Measurements from ENCODE around the gene PTPN4.

PTPN4 gene, protein sequence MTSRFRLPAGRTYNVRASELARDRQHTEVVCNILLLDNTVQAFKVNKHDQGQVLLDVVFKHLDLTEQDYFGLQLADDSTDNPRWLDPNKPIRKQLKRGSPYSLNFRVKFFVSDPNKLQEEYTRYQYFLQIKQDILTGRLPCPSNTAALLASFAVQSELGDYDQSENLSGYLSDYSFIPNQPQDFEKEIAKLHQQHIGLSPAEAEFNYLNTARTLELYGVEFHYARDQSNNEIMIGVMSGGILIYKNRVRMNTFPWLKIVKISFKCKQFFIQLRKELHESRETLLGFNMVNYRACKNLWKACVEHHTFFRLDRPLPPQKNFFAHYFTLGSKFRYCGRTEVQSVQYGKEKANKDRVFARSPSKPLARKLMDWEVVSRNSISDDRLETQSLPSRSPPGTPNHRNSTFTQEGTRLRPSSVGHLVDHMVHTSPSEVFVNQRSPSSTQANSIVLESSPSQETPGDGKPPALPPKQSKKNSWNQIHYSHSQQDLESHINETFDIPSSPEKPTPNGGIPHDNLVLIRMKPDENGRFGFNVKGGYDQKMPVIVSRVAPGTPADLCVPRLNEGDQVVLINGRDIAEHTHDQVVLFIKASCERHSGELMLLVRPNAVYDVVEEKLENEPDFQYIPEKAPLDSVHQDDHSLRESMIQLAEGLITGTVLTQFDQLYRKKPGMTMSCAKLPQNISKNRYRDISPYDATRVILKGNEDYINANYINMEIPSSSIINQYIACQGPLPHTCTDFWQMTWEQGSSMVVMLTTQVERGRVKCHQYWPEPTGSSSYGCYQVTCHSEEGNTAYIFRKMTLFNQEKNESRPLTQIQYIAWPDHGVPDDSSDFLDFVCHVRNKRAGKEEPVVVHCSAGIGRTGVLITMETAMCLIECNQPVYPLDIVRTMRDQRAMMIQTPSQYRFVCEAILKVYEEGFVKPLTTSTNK

DNA sequence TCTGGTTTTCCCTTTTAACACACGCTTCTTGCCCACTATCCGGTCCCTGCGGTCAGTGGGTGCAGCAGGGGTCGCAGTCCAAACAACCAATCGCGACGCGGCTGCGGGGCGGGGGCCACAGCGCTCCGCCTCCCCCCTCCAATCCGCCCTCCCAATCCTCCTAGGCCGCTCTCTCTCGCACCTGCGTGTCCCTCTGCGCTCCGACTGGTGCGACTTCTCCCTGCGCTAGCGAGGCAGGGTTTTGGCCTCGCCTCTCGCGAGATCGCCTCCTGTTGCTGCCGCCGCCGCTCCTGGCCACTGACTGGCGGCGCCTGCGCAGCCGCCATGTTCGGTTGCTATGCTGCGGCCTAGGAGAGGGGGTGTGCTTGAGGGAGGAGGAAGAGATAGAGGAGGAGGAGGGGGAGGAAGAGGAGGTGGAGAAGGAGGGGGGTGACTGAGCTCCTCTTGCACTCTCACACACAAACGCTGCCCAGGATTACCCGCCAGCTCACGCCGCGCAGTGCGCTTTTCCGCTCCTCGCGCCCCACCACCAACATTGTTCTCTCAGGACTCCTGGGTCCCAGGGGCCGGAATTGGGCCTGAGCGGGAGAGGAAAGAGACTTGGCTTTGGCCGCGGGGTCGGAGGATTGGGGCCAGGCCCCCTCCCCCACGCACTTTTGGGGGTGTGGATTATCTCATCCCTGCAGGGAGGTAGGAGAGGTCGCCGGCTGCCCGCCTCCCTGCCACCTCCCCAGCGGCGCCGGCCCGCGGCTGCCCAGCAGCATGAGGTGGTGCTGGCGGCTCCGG, at the start of gene PTPN4:
Gene PTPN4, plus strand, starts transcription at position 472 of the 786 bp plus-strand sequence. CDS start 49,932 bp downstream, outside the sequence.
- peak; percentile 86 to 89 for DNase-seq

DNA sequence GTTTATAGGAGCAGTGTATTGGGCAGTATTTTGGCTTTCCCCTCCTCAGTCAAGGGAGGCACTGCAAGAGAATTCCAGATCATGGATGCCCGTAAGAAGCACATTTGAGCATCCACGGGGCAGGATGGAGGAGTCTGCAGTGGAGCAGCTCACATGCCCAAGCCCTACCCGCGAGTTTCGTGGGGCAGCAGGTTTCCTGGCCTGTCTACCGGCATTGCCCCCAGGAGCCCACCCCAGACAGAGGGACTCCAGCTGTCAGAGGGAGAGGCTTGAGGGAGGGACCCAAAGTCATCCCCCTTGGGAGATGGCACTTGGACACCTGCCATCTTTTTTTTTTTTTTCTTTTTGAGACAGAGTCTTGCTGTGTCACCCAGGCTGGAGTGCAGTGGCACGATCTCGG, 49.4 kb upstream of the PTPN4 start:
- no peak for DNase-seq

DNA sequence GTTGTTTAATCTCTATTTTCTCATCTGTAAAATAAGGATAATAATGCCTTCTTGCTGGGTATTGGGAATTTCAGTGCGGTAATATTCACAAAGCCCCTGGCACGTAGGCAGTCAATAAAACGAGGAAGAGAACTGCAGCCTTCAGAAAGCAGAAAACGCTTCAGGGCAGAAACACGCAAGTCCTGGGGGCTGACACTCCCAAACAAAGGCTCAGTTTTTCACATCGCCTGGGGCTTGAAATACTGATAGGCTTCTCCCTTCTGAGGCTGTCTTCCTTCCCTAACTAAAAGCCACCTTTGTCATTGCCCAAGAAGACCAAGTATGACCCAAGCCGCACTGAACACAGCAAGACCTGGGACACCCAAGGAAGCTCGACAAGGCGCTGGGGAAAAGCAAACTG, 48.4 kb upstream of the PTPN4 start:
- no peak for DNase-seq

DNA sequence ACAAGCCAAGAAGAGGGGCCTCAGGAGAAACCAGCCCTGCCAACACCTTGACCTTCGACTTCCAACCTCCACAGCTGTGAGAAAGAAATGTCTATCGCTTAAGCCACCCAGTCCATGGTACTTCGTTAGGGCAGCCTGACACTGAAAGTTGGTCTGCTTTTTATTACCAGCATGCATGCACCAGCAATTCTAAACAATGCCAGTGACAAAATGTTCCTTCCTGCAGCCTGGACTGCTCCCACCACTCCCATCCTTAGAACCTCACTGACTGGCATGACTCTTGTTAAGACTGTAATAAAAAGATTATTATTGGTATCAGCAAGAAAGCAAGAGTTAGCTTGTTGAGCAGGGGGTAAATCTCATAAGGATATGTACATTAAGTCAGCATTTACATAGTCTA, 47.2 kb upstream of the PTPN4 start:
- no peak for DNase-seq

DNA sequence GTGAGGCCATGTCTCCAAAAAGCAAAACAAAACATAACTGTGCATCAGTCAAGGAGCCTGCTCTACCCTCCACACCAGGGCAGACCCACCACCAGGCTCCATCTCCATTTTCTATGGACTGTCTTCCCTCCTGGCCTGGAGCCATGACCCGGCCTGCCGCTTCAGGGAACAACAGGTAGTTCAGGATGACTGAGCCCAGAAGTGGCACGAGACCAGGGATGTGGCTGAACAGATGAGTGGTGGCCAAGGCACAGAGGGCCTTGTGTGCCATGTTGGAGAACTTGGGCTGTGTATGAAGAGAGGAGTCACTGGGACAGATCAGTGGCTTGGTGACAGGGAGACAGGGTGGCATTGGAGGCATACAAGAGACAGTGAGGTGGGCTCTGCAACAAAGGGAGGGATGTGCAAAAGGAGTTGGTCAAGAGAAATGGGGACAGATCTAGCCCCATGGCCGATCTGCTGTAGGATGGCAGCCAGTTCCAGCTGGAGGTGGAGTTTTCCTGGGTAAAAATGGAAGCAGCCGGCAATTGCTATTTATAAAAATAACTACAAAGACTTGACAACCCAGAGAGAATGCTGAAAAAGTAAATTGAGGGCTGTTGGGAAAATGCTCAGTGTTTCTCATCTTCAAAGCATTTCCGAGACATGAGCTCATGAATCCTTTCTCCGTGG, 45.8 kb upstream of the PTPN4 start:
- DNase-seq: no peak

DNA sequence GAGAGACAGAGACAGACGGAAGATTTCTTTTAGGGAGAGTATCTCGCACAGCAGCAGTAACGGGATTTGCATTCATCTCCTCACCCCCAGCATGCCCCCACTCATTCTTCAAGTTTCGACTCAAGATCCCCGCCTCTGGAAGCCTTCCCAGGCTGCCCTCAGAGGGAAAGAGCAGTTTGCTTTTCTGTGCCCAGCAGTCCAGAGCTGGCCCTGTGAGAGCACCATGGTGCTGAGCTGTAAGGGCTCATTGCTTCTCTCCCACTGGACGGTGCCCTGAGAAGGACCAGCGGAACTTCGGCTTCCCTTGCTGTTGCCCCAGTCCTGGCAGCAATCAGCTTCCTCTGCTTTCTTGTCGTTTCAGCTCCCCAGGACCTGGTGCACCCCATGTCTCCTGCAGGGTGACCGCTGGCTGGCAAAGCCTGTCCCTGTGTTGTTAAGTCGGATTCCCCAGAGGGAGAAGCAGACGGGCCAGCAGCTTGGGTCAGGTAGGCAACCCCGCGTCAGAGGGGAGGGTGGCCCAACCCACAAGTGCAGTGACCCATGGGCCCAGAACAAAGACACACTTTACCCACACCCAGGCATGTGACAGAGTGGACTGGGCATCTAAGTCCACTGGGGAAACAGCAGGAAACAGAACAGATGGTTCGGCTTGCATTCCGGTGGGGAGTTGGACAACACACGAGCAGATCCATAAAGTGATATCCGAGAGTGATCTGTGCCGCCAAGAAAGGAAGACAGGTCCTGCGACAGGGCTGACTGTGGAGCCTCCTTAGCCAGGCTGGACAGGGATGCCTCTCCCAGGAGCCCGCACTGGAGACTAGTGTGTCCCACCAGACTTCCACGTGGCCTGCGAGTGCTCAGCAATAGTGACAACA, 44.1 kb upstream of the PTPN4 start:
- DNase-seq: no peak

DNA sequence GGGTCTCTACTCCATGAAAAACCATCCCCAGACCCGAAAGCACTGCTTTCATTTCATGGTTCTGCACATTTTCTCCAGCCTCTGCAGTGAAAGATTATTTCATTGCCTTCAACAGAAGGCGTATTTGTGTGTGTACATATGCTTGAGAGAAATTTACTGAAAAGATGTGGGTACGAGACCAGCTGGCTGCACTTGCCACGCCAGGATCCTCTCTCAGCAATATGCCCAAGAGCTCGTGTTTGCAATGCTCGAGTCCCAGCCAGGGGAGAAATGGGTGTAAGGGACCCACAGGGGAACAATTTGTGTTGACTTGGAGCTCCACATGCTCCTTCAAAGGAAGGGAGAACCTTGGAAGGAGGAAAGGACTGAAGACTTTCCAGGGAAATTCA, 43.4 kb upstream of the PTPN4 start:
- no peak for DNase-seq

DNA sequence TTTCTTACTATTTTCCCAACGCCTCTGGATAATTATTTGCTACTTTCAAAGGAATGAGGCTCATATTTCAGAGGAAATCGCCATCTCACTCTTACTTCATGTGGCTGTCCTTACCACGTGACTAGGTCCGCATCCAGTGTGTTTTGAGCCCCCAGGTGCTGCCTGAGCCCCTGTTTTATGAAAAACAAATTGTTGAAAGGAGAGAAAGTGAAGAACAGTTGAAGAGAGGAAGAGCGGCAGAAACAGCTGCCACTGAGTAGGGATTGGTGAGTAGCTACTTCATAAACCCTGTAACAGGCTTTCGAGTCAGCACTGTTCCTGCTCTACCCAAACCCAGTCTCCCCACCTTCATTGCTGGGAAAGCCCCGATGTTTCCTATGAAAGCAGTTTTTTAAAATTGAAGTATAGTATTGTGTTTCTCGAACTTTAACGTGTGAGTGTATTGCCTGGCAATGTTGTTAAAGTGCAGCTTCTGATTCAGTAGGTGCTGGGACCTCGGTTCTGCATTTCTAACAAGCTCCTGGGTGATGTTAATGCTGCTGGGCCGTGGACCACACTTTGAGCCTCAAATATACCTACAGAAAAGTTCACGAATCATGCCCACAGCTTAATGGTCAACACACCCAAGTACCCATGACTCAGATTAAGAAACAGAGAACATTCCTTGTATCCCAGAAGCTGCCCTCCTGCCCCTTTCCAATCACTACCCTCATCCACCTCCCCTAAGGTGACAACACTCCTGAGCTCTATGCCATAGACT, 41.0 kb upstream of the PTPN4 start:
- no peak for DNase-seq

DNA sequence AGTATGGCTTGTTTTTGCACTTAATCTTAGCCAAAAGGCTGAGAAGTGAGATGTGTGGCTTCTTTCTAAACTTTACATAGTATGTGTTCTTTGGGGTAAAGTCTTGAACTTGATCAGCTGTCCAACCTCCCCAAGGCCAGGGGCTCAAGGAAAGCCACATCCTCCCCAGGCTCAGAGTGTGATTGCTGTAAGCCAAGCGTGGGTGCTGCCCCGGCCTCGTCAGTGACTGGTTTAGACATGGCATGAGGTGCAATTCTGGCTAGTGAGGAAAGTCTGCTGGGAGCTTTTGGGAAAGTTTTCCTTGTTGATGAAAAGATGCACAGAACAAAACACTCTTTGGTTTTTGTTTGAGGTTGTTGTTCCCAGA, 40.5 kb upstream of the PTPN4 start:
- no peak for DNase-seq

DNA sequence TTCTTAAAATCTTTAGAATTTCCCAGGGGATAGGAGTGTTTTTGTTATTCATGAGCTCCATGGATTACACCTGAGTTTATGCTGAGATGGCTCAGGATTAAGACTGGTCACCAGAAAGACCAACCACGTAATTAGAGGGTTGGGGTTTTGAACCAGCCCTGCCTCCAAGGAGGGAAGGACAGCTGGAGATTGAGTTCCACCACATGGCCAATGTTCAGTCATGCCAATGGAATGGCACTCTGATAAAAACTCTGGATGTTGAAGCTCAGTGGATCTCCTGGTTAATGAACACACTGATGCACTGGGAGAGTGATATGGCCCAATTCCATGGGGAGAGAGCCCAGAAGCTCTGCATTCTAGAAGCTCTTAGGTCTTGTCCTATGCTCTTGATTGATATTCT, 38.7 kb upstream of the PTPN4 start:
- DNase-seq: no peak

DNA sequence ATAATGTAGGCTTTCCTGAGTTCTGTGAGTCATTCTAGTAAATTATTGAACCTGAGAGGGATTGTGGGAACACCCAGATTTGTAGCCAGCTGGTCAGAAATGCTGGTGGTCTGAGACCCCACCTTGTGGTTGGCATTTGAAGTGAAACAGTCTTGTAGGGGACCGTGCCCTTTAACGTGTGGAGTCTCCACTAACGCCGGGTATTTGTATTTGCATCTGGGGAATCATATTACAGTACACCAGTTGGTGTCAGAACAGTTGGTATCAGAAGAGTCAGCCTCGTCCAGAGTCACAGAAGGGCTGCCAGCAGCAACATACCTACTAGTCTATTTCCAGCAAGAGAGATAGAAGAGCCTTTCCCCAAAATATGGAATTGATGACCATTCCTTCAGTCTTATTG, 38.3 kb upstream of the PTPN4 start:
- no peak for DNase-seq

DNA sequence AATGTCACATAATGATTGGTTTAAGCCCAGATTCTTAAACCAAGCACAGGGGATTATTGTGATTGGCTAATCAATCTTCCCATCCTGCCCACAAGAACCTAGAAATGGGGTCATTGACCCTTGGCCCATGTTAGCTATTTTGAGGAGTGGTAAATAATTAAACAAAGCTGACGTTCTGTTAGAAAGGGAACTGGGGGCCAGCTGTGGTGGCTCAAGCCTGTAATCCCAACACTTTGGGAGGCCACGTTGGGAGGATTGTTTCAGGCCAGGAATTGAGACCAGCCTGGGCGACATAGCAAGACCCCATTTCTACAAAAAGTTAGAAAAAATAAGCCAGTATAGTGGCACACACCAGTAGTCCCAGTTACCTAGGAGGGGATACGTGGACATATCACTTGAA, 37.8 kb upstream of the PTPN4 start:
- DNase-seq: no peak

DNA sequence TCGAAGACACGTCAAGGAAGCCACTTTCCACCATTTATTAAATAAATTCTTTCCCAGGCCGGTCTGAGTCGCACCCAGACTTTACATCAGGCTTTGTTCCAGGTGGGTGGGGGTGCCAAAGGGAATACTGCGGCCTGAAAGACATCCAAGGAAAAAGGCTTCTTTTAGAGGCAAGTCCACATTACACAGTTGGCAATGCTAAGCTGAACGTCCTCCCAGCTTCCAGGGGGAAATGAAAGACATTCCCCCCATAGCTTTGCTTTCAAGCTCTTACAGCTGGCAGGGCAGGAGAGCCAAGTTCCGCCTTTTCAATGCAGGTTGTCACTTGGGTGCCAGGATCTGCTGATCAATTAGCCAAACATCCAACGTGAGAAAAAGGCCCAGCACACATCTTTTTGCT, 36.5 kb upstream of the PTPN4 start:
- no peak for DNase-seq

DNA sequence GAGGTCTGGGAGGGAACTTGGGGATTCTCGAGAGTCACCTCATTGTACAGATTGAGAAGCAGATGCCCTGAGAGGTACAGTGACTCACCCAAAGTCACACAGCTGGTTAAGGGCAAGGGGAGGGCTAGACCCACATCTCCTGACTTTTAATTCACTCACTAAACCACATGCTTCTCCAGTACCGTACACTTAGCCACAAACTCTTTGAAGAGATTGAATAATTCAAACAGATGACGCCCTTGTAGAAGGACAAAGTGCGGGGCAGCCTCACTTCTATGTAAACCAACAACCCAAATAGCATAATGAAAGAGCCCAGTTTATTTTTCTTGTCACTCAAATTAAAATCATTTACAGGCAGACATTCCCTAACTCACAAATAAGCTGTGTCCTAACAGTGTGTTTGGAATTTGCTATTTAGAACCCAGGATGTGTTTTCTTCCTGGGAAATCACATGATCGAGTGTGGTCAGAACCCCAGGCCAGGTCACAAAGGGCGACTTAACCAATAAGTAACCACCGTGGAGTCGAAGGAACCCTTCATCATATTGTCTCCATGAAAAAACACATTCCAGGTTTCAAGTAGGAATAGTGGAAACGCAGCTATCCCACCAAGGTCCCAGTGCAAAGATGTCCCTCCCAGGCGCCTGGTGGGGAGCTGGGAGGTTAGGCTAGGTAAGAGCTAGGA, 35.8 kb upstream of the PTPN4 start:
- no peak for DNase-seq

DNA sequence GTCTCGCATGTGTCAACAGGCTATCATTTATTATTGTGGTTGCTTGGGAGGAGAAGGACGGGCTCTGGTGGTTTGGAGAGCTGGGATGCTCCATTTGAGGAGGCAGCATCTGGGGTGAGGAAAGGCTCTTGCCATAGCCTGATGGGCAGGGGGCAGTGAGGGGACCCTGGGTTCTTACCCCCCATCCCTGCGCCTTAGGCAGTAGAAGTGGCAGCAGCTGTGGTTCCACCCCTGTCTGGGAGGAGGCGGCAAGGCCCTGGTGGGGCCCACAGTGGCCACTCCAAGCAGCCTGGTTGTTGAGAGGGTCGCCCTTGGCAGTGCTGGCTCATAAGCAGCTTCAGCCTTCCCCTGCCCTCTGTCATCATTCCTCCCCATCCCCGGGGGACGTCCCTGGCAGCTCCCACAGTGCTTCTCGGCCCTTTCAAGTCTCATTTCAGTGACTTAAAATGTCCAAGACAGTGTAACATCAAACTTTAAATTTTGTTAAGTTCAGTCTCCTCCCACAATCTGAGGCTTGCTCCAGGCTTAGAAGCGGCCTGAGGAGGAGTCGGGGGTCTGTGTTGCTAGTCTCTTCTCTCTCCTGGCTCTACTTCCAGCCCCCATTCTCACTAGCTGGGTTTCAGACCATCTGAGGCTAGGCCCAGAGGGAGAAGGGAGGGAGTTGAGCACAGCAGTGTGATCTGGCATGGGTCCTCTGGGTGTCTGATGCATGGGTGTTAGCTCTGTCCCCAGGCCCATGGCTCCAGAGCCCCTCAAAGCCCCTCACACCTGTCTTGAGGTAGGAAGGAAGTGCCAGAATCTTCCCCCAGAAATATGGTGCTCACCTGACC, 34.9 kb upstream of the PTPN4 start:
- no peak for DNase-seq

DNA sequence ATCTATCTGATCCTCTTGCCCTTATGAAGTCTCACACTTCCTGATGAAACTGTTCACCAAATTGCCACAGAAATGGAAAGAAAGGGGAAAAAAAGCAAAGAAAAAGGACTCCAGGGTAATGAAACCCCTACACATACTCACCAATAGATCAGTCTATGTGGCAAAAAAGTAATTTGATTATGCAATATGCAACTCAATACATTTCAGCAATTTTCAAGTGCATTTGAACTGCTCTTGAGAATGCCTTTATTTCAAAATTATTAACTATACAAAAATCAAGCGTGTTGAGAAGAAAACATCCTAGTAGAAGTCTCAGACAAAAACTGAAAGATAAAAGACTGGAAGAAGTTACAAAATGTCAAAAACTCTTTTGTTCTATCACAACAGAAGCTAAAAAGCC, 32.2 kb upstream of the PTPN4 start:
- no peak for DNase-seq

DNA sequence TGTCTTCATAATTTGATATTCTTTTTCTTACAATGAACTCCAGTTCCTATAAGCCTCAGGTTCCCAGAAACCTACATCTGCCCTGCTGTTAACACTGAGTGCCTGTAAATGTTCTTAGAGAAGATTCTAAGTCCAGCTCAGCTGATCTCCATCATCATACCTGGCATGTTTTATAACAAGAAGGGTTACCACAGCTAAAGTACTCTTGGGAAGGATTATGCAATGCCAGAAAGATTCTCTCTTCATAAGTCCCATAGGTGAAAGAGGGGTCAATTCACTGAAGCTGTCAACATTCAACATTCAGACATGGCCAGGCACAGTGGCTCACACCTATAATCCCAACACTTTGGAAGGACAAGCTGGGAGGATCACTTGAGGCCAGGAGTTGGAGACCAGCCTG, 31.3 kb upstream of the PTPN4 start:
- DNase-seq: no peak

DNA sequence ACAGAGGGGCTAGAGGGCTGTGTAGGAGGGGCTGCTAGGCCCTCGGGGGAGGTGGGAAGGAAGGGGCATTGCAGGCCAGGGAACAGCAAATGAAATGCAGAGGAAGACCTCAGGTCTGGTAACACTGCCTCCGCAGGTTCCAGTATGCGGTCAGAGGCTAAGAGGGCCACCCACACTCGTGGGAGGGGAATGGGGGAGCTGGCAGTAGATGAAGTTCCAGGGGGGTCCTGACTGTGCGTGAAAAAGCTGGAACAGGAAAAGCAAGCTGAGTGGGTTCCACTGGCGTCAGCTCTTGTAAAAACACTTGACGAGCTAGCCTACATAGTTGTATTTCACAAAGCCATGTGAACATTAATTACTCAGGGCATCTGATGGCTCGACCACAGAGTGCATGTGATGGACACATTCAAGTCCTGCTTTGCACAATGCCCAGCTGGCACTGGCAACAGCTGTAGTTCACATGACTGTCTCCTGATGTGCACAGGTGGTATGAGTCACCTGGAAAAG, 29.0 kb upstream of the PTPN4 start:
- no peak for DNase-seq

DNA sequence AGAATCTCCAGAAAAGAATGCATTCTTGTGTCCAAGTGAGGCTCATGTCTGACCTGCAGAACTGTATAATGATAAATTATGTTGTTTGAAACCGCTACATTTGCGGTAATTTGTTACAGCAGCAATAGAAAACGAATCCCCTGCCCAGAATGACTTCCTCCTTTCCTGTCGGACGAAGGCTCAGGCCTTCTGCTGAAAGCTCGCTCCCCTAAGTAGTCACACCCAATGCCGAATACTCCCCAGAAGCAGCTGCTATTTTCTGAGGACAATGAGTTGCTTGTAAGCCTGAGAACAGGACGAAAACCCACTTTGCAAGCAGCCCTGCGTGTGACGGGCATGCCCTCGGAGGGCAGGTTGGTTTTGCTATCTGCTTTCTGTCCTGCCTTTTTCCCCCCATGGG, 27.7 kb upstream of the PTPN4 start:
- no peak for DNase-seq

Measured in stimulated activated CD4-positive, alpha-beta T cell treated with anti-CD3 and anti-CD28 coated beads, Interleukin-2, amount 100 ng/mL, for 48 hours (primary cell).